ENCODE data around the gene CYP2S1.
A peak's percentile ranks its signal among the peaks of the same experiment; 100 is the strongest.

- TF ChIP-seq CTCF (IDR thresholded peaks at IDR 0.05) (no peak), POLR2AphosphoS5 (IDR thresholded peaks at IDR 0.05) (peak; percentile 69), POLR2A (IDR thresholded peaks at IDR 0.05) (no peak), EP300 (IDR thresholded peaks at IDR 0.05) (no peak)
Measured at GRCh38 chr19:41219924-41220567, 27.0 kb downstream of the CYP2S1 start.

All from gastroesophageal sphincter (tissue), 3 donors.